WERI-Rb-1 (cell line): ENCODE results near the gene C9orf43.

Experiments
- DNase-seq: peaks from one replicate; pipeline ENCODE4 v3.0.0-alpha.2; 2020
- H3K27ac ChIP-seq: fragments of 250-450 bp; sonication (Bioruptor Pico); 2 replicates; pipeline ENCODE4 v1.5.1; 2020; ENCODE audit warnings: mild to moderate bottlenecking, moderate library complexity
- H3K27me3 ChIP-seq: fragments of 250-450 bp; sonication (Bioruptor Pico); 2 replicates; pipeline ENCODE4 v1.5.1; 2021; ENCODE audit warnings: mild to moderate bottlenecking, low read depth, moderate library complexity; ENCODE audit not compliant: insufficient read depth, severe bottlenecking
- H3K36me3 ChIP-seq: fragments of 250-450 bp; sonication (Bioruptor Pico); 2 replicates; pipeline ENCODE4 v1.5.1; 2020; ENCODE audit warnings: mild to moderate bottlenecking, moderate library complexity
- H3K4me3 ChIP-seq: 2 replicates; pipeline ENCODE4 v1.5.1; 2011; ENCODE audit warnings: low read depth, mild to moderate bottlenecking, control low read depth, low read length
- H3K9me3 ChIP-seq: fragments of 250-450 bp; sonication (Bioruptor Pico); 2 replicates; pipeline ENCODE4 v1.5.1; 2021; ENCODE audit warnings: mild to moderate bottlenecking, moderate library complexity; ENCODE audit not compliant: severe bottlenecking
- TF ChIP-seq, protein P1 (sequence below): IDR thresholded peaks from 2 replicates; pipeline ENCODE4 v1.5.1; 2011; ENCODE audit warnings: low read depth, mild to moderate bottlenecking, control low read depth, inconsistent platforms, low read length

The C9orf43 gene

DNA sequence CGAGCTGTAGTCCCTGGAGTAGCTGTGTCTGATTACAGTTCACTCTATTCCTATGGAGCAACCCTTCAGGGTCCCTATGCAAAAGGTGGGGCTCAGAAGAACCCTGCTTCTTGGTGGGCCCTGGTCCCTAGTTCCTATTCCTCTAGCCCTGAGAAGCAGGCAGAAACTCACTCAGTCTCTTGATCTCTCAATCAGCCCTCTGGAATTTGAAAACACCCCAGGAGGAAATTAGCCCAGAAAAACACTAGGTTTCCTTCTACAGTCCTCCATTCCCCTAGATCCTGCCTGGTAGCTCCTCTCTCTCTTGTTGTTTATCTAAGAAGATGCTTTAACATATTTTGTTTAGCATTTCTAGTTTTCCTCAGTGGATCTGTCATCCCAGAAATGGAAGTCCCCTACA lies 60.6 kb downstream of the C9orf43 start:
- no peaks in the 10 kb centered on the region for H3K36me3 ChIP-seq
- no peak overlapping the region for H3K27ac ChIP-seq
- peaks cover 6% of the 10 kb centered on the region for H3K9me3 ChIP-seq
- no peaks in the 10 kb centered on the region for H3K27me3 ChIP-seq
- TF ChIP-seq, protein P1, sequence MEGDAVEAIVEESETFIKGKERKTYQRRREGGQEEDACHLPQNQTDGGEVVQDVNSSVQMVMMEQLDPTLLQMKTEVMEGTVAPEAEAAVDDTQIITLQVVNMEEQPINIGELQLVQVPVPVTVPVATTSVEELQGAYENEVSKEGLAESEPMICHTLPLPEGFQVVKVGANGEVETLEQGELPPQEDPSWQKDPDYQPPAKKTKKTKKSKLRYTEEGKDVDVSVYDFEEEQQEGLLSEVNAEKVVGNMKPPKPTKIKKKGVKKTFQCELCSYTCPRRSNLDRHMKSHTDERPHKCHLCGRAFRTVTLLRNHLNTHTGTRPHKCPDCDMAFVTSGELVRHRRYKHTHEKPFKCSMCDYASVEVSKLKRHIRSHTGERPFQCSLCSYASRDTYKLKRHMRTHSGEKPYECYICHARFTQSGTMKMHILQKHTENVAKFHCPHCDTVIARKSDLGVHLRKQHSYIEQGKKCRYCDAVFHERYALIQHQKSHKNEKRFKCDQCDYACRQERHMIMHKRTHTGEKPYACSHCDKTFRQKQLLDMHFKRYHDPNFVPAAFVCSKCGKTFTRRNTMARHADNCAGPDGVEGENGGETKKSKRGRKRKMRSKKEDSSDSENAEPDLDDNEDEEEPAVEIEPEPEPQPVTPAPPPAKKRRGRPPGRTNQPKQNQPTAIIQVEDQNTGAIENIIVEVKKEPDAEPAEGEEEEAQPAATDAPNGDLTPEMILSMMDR, result no peak
- no peak overlapping the region for H3K4me3 ChIP-seq
- no peak for DNase-seq

DNA sequence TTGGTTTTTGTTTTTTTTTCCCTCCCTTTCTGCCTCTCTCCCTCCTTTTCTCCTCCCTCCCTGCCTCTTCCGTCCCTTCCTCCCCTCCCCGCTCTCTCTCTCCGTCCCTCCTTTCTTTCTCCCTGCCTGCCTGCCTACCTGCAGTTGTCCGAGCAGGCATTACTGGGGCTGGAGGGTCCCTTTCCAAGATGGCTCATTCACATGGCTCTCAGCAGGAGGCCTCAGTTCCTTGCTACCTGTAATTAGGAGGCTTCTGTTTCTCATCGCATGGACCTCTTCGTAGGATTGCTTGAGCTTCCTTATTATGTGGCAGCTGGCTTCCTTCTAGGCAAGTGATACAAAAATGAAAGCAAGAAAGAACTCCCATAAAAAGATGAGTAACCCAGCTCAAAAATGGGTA lies 61.0 kb downstream of the C9orf43 start:
- Histone ChIP-seq H3K27me3 (no peaks in the 10 kb centered on the region), H3K4me3 (no peak overlapping the region), H3K27ac (no peak overlapping the region), H3K36me3 (no peaks in the 10 kb centered on the region), H3K9me3 (peaks cover 6% of the 10 kb centered on the region)
- TF ChIP-seq, protein P1, result no peak
- no peak for DNase-seq

DNA sequence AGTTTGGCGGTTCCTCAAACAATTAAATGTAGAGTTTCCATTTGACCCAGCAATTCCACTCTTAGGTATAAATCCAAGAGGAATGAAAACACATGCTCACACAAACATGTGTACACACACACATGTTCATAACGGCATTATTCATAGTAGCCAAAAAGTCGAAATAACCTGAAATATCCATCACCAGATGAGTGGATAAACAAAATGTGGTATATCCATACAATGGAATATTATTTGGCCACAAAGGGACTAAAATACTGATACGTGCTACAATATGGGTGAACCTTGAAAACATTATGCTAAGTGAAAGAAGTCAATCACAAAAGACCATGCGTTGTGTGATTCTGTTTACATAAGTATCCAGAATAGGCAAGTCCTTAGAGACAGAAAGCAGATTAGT lies 61.7 kb downstream of the C9orf43 start:
- Histone ChIP-seq H3K9me3 (peaks cover 6% of the 10 kb centered on the region), H3K4me3 (no peak overlapping the region), H3K27me3 (no peaks in the 10 kb centered on the region), H3K36me3 (no peaks in the 10 kb centered on the region), H3K27ac (no peak overlapping the region)
- TF ChIP-seq, protein P1, result no peak
- no peak for DNase-seq

DNA sequence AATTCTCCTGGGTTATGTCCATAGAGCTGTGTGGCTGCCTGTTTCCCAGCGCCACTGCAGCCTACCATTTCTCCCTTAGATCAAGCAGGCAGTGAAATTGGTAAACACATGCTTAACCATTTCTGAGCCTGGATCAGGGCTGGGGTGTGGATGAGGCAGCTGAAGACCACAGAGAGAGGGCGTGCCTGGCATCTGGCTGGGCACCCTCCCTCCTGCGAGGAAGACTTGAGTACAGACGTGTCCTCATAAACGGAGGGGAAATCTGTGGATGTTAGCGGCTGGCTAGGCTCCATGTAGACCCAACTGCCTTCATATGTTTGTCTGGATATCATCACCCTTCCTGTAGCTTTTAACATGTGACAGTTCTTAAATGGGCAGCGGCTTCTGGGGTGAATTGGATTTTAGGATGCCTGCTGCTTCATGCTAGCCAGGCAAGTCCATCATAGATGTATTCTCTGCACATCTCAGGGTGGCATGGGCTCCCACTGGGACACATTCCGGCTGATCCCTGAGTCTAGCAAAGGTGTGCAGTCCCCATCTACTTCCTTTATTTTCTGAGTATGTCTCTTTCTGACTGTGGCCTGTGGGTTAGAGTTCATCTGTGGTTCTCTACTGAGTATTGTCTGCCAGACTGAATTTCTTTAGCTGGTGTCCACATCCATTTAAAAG lies 63.9 kb downstream of the C9orf43 start:
- peaks cover 6% of the 10 kb centered on the region for H3K9me3 ChIP-seq
- DNase-seq, result no peak

DNA sequence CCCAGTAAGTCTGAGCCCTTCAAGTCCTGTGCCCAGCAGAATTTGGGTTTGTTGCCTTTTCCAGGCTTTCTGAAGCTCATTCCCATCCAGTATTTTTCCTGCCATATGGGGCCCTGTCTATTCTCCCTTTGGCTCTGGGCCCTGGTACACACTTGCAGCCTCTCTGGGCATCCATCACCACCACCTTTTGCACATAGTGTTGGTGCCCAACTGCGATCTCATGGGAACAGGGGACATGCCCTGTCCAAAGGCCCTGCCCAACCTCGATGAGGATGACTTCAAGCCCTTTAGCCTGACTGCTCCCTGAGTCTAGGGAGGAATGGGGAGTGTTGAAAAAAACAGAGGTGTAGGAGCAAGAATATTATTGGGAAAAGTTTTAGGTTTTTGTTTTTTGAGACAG lies 64.5 kb downstream of the C9orf43 start:
- peaks cover 6% of the 10 kb centered on the region for H3K9me3 ChIP-seq
- no peak for DNase-seq
- TF ChIP-seq, protein P1, result no peak
- no peak overlapping the region for H3K27ac ChIP-seq
- no peaks in the 10 kb centered on the region for H3K27me3 ChIP-seq
- H3K4me3 ChIP-seq, result no peak overlapping the region
- no peaks in the 10 kb centered on the region for H3K36me3 ChIP-seq

More for the DNA sequence above, 63.9 kb downstream of the C9orf43 start:
- TF ChIP-seq, protein P1, result no peak
- Histone ChIP-seq H3K4me3 (no peak overlapping the region), H3K27me3 (no peaks in the 10 kb centered on the region), H3K36me3 (no peaks in the 10 kb centered on the region), H3K27ac (no peak overlapping the region)

DNA sequence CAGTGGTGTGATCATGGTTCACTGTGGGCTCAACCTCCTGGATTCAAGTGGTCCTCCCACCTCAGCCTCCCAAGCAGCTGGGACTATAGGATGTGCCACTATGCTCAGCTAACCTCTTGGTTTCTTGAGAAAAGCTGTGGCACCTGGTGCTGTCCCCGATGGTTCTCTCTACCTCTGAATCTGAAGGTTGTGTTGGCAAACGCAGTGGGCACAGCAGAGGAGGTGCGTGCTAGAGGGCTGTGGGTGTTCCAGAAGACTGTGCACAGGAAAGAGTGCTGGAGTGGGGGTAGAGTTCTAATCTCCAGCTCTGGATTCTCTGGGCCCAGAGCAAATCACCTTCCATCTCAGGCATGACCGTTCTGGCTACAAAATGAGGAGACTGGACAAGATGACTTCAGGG lies 65.4 kb downstream of the C9orf43 start:
- Histone ChIP-seq H3K36me3 (no peaks in the 10 kb centered on the region), H3K27ac (no peak overlapping the region), H3K4me3 (no peak overlapping the region), H3K27me3 (no peaks in the 10 kb centered on the region), H3K9me3 (peaks cover 6% of the 10 kb centered on the region)
- no peak for DNase-seq
- TF ChIP-seq, protein P1, result no peak
